ENCODE results near the gene ASIC1. TPM values are rescaled to one million over a fixed set of nuclear protein-coding genes. Genes with fewer than 3 reads are reported as not detected.

ASIC1 gene
- total RNA-seq, 1 experiment from 2014 or later: 2.7 TPM

GRCh38 chr12:50110762-50111351 lies 53.5 kb downstream of the ASIC1 start:
- intact Hi-C loops (cut with micrococcal nuclease; ENCODE audit: unreplicated experiment): loop anchor here (2.0 kb wide), 1 partner anchor 56 kb away; the partner anchor contains the start of gene CERS5
- Histone ChIP-seq H3K27me3 (replicated peaks; ENCODE audit: insufficient read depth, low read depth, low read length, poor library complexity) (no peaks in the 10 kb centered on the region), H3K4me3 (ENCODE audit: low read depth, low read length, poor library complexity, severe bottlenecking) (no peak overlapping the region), H3K4me1 (ENCODE audit: insufficient read depth, low read length, poor library complexity, severe bottlenecking) (peaks cover 26% of the 10 kb centered on the region), H3K27ac (ENCODE audit: low read depth, low read length, poor library complexity, severe bottlenecking) (peak overlapping the region; percentile 49), H3K36me3 (ENCODE audit: insufficient read depth, low read length, poor library complexity, severe bottlenecking) (no peaks in the 10 kb centered on the region), H3K9me3 (ENCODE audit: low read depth, low read length, poor library complexity, severe bottlenecking) (no peaks in the 10 kb centered on the region)
- POLR2A ChIA-PET (ENCODE audit: low non-redundant PET): interaction anchor here (0.9 kb wide), 1 partner anchor 370 kb away, joined by 22 read pairs; no protein-coding TSS in a partner anchor
- no TSS peak for BruUV-seq (replicated peaks)
- DNase-seq (ENCODE audit: low spot score): peak; percentile 33
- CTCF ChIA-PET: interaction anchor here (0.5 to 2.7 kb wide), 10 partner anchors 8 to 351 kb away, joined by 3 to 21 read pairs (median 6); partner anchors contain the start of genes AQP5, CERS5 and SMARCD1
- TF ChIP-seq CTCF (conservative IDR thresholded peaks at IDR 0.05; ENCODE audit: low read depth, low read length) (no peak), EZH2 (IDR thresholded peaks at IDR 0.05; ENCODE audit: borderline replicate concordance, low read depth, low read length, poor library complexity, severe bottlenecking) (no peak)

GRCh38 chr12:50111395-50111692 lies 53.9 kb downstream of the ASIC1 start:
- intact Hi-C loops (cut with micrococcal nuclease; ENCODE audit: unreplicated experiment): loop anchor here (2.0 kb wide), 1 partner anchor 55 kb away; the partner anchor contains the start of gene CERS5
- ChIA-PET CTCF (interaction anchor here (0.5 to 2.7 kb wide), 9 partner anchors 8 to 1107 kb away, joined by 3 to 21 read pairs (median 5); partner anchors contain the start of genes CERS5, POU6F1 and SMARCD1), POLR2A (ENCODE audit: low non-redundant PET) (interaction anchor here (0.9 kb wide), 1 partner anchor 370 kb away, joined by 22 read pairs; no protein-coding TSS in a partner anchor)
- no peak overlapping the region for H3K27ac ChIP-seq (ENCODE audit: low read depth, low read length, poor library complexity, severe bottlenecking)
- no peaks in the 10 kb centered on the region for H3K27me3 ChIP-seq (replicated peaks; ENCODE audit: insufficient read depth, low read depth, low read length, poor library complexity)
- no peak for TF ChIP-seq EZH2 (IDR thresholded peaks at IDR 0.05; ENCODE audit: borderline replicate concordance, low read depth, low read length, poor library complexity, severe bottlenecking)
- BruUV-seq (replicated peaks): no TSS peak
- no peak for DNase-seq (ENCODE audit: low spot score)
- peaks cover 26% of the 10 kb centered on the region for H3K4me1 ChIP-seq (ENCODE audit: insufficient read depth, low read length, poor library complexity, severe bottlenecking)
- H3K36me3 ChIP-seq (ENCODE audit: insufficient read depth, low read length, poor library complexity, severe bottlenecking): no peaks in the 10 kb centered on the region
- H3K9me3 ChIP-seq (ENCODE audit: low read depth, low read length, poor library complexity, severe bottlenecking): no peaks in the 10 kb centered on the region
- H3K4me3 ChIP-seq (ENCODE audit: low read depth, low read length, poor library complexity, severe bottlenecking): peak overlapping the region; percentile 74

- ChIA-PET POLR2A (ENCODE audit: low non-redundant PET) (interaction anchor here (0.9 kb wide), 1 partner anchor 371 kb away, joined by 22 read pairs; no protein-coding TSS in a partner anchor), CTCF (interaction anchor here (0.5 to 2.7 kb wide), 10 partner anchors 9 to 1106 kb away, joined by 3 to 21 read pairs (median 6); partner anchors contain the start of genes CERS5, POU6F1 and SMARCD1)
- intact Hi-C loops (cut with micrococcal nuclease; ENCODE audit: unreplicated experiment): loop anchor here (2.0 kb wide), 1 partner anchor 55 kb away; the partner anchor contains the start of gene CERS5
- Histone ChIP-seq H3K27me3 (replicated peaks; ENCODE audit: insufficient read depth, low read depth, low read length, poor library complexity) (no peaks in the 10 kb centered on the region), H3K9me3 (ENCODE audit: low read depth, low read length, poor library complexity, severe bottlenecking) (no peaks in the 10 kb centered on the region), H3K4me1 (ENCODE audit: insufficient read depth, low read length, poor library complexity, severe bottlenecking) (peaks cover 26% of the 10 kb centered on the region), H3K27ac (ENCODE audit: low read depth, low read length, poor library complexity, severe bottlenecking) (peak within 1 kb of the TSS; percentile 89), H3K4me3 (ENCODE audit: low read depth, low read length, poor library complexity, severe bottlenecking) (peak within 1 kb of the TSS; percentile 74), H3K36me3 (ENCODE audit: insufficient read depth, low read length, poor library complexity, severe bottlenecking) (no peaks in the 10 kb centered on the region)
- BruUV-seq (replicated peaks): no TSS peak
- DNase-seq (ENCODE audit: low spot score): peak; percentile 100
- peak; percentile 99 for TF ChIP-seq CTCF (conservative IDR thresholded peaks at IDR 0.05; ENCODE audit: low read depth, low read length)
- no peak for TF ChIP-seq EZH2 (IDR thresholded peaks at IDR 0.05; ENCODE audit: borderline replicate concordance, low read depth, low read length, poor library complexity, severe bottlenecking)
Measured at GRCh38 chr12:50111693-50112455, 54.5 kb downstream of the ASIC1 start, which contains the start of gene COX14. TSS of gene COX14 (plus strand) at chr12:50112236. CDS start at chr12:50120044, 7,808 bp downstream.
